GM19372 (cell line): Measurements from ENCODE around the gene GALNT7.

Experiments used
- ATAC-seq: cut with Tn5 transposase; IDR thresholded peaks from one replicate; pipeline ENCODE4 v1.9.1; 2021; ENCODE audit warnings: mild to moderate bottlenecking, low read depth, moderate library complexity; ENCODE audit not compliant: unreplicated experiment

GALNT7 gene

DNA sequence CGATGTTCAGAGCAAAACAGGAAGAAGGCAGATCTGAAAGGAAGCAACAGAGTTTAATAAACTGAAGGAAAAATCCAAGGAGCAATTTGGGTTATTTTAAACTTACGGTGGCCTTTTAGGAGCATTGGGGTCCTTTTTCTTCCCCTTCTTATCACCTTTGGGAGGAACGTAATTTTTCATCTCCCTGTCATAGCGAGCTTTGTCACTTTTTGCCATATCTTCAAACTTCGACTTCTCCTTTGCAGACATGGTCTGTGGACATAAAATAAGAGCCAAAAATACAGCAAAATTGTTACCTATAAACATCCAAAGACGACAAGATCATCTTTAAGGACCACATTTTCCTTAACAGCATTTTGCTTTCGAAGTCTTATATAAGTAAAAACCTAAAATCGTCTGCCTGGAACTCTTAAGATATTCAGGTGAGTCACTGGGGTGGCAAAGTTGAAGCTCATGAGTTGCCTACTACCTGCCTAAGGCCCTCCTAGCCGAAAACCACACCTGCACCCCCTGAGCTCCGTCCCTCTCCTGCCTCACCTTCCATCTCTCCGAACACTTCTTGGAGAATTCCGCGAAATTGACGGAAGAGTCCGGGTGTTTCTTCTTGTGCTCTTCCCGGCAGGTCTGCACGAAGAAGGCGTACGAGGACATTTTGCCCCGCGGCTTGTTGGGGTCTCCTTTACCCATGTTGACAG, 164.5 kb downstream of the GALNT7 start:
- no peak for ATAC-seq

DNA sequence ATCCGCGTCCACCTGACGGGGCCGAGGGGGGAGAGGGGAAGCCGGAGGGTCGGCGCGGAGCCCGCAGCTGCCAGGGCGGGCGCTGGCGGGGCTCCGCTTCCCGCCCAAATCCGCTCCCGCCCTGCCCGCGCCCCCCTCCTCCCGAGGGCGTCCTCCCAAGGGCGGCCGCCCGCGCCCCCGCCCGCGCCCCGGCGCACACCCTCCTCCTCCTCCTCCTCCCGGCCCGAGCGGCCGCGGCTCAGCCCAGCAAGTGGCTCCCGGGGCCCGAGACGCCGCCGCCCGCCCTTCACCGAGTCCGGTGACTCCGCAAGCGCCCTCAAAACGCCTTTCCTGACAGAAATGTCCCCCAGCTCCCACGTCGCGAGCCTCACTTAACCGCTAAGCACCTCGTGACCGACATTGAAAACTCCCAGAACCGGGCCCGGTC, 165.1 kb downstream of the GALNT7 start:
- ATAC-seq = peak; percentile 3

DNA sequence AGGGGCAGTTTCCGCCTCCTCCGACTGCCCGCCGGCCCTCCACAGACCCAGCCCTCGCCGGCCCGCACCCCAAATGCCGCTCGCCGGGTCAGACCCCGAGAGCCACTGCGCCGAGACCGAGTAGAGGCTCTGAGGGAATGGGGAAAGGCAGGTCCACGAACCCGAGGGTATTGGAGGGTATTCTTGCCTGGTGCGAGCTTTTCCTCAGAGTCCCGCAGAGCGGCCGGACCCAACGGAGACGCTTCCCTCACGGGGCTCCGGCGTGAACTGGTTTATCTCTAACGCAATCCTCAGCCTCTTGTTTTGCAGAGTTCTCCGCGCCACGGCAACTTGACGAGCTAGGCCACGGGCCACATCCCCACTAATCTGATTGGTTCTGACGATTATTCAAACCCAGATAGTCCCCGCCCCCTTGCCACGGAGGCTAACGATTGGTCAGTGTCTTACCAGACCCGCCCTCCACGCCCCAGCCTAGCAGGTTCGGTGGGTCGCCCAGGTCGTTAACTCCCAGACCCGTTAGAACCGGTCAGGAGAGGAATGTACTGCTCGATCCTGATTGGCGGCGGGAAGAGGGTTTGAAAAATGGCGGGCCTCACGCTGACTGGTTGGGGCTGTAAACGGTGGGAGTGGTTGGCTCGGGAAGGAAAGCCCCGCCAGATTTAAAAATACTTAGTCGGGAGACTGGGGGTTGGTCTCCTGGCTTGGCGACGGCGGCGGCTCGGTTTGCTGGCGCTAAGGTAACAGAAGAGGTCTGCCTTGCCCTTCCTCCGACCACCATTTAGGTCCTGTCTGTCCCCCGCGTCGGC, 165.7 kb downstream of the GALNT7 start, which contains the start of gene HMGB2:
Gene HMGB2 (minus strand): TSS at position 274 of the 806 bp plus-strand sequence. CDS start 709 bp downstream, outside the sequence.
- ATAC-seq = peak; percentile 84

DNA sequence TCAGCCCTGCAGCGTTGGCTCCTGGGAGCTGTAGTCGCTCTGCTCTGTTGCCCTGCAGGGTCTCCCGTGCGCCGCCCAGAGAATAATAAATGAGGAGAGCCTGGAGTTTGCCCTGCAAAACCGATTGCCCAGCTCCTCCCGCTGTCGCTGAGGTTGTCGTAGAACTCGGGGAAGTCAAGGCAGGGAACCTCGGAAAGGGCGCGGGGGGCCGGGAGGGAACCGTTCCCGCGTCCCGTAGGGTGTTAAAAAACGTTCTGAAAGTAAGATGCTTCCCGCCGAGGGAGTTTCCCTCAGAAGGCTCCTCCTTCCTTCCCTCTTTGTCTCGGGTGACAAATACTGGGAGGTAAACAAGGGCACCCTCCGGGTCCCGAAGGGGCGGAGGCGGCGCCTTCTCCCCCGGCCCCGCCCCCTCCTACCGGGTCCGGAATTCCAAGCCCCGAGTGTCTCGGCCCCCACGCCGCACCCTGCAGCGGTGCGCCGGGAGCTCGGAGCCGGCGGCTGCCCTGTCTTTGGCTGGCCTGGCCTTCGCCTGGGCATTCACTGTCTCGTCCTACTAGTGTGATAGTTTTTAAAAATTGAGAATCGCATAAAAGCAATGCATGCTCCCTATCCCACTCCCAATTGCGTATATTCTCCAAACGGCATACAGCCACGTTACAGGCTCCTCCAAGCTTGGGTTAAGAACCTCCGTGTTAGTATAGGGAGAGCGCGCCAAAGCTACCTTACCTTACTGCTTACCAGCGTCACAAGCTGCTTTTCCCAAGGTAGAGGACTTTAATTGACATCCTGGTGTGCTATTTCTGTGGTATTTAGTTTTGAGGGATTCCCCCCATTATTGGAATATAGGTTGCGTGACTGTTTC, 166.5 kb downstream of the GALNT7 start:
- peak; percentile 27 for ATAC-seq

DNA sequence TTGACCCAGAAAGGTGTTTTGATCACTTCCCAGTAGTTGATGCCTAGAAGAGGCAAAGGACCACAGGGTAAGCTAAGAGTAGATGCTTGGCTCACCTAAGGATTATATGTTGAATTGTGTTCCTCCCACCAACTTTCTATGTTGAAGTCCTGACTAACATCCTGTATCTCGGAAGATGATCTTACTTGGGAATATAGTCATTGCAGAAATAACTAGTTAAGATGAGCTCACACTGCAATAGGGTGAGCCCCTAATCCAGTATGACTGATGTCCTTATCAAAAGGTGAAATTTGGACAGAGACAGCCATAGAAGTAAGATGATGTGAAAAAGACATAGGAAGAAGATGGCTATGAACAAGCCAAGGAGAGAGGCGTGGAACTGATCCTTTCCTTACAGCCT, 168.9 kb downstream of the GALNT7 start:
- ATAC-seq = no peak

DNA sequence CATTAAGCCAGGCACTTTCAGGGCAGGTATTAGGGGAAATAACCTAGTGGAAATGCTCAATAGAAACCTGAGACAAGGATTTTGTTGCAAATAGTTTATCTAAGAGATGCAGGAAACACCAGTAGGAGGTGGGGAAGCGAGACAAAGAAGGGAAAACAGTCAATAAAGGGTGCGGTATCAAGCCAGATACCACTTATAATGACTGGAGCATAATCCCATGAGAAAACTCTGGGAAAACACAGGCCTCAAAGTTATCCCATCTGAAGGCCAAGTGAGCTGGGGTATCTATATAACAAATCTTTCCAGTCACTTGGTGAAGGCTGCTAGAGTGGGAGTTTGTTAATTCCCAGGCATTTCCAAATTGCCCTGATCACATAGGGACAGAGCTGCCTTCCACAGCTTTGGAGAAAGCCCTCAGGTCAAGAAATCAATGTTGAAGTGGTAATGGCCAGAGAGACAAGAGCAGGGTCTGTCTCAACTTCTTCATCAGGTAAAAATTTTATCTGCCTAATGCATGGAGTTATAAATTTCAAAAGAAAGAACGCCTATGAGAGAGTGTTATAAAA, 175.3 kb downstream of the GALNT7 start:
- no peak for ATAC-seq

DNA sequence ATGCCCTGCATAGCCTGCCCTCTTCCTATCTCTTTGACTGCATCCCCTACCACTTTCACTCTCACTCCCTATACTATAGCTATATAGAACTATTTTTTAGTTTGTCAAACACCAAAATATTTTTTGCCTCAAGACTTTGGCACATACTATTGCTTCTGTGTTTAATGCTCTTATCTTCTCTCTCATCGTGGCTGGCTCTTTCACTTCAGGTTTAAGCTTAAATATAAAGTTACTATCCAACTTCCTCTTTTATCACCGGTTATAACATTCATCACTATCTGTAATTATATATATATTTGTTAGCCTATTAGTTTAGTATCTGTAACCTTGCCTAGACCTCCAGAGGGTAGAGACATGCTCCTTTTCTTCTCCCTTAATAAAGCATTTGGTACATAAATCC, 177.0 kb downstream of the GALNT7 start:
- no peak for ATAC-seq

DNA sequence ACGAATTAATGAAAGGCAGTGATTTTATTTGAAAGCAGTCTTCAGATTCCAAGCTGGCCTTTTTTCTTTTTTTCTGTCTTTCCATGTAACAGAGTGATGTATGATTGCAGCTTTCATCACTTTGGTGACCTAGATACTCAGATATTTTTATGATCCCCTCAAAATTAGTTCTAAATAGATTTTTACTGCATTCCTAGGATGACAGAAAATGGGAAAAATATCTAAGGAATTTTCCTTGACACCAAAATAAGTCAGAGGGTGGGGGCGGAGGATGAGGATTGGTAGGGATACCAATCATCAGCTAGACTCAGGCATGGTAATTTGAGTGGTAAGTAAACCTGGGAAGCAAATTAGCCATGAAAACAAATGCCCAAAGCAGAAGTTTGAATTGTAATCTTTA, 177.5 kb downstream of the GALNT7 start:
- no peak for ATAC-seq

DNA sequence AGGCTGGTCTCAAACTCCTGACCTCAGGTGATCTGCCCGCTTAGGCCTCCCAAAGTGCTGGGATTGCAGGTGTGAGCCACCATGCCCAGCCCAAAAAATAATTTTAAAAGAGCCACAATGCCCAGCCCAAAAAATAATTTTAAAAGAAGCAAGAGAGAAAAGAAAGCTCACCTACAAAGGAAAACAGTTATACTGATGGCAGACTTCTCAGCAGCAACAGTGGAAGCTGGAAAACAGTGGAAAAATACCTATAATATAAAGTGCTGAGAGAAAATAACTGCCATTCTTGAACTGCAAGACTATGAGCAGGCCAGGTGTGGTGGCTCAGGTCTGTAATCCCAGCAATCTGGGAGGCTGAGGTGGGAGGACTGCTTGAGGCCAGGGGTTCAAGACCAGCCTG, 178.9 kb downstream of the GALNT7 start:
- ATAC-seq = no peak

DNA sequence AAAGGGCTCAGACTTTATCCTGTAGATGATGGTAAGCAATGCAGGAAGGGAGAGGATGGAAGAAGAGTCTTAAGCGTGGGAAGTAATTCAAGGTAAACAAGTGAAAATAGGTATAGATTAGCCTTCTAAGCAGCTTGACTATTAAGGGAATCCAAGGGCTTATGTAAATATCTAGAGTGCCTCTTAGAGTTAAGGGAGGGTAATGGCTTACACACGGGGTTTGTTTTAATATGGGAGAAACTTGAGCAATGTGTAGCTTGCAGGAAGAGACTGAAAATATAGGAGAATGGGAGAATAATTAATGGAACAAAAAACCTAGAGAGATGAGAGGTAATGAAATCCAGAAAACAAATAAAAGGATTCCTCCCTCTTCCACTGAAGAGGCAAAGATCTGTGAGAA, 189.3 kb downstream of the GALNT7 start:
- ATAC-seq = no peak

DNA sequence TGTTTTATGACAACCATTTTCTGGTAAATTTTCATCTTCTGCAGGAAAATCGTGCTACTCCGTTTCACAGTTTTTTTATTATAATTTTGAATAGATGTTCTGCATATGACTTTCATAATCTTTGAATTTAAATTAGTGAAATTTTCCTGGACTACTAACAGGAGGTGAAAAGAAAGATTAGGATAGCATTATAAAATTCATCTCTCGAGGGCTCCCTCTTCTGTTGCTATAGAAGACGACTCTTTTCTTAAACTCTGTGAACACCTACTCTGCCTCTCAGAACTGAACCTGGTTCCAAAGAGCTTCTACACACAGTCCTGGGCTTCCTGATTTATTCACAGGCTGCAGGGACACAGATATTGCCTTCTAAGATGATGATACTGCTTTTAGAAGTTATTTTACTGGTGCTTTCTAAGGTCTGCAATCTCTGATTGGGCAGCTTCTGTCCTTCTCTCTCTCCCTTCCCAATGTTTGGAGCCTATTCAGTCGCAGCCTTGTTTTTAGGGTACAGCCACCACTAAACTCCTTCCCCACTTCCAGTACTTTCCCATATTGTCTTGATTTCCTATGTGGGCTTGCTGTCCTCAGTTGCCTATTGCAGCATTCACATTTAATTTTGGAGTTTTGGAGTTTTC, 192.1 kb downstream of the GALNT7 start:
- ATAC-seq = no peak

DNA sequence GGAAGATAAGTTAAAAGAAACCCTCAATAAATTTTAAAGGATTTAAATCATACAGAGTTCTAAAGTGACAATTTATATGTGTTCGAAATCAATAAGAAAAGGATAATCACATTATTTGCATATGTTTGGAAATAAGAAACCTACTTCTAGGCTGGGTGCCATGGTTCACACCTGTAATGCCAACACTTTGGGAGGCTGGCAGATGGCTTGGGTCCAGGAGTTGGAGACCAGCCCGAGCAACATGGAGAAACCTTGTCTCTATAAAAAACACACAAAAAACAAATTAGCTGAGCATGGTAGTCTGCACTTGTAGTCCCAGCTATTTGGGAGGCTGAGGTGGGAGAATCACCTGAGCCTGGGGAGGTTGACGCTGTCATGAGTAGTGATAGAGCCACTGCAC, 194.1 kb downstream of the GALNT7 start:
- no peak for ATAC-seq

DNA sequence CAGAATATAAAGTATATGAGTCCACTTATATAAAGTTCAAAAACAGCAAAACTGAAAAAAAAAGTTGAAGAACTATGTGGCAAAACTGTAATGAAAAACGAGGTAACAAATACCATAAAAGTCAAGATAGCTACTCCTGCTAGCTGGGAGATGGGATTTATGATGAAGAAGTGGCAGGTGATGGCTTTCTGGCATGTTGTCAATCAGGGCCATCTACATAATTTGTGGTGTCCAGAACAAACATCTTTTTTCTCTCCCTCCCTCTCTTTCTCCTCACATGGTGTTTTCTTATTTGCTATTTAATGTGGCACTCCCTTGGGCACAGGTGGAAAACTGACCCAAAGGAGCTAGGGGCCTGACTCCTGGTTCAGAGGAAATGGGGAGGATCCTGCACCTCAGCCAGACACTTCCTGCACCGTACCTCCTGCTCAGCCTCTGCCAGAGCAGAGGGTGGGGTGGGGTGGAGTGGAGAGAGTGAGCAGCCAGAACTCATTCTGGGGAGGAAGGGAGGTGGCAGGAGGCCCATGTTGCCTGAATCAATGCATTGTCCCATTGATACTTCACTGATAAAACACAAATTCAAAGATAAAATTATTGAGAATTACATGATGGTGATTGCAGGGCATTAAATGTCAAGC, 196.9 kb downstream of the GALNT7 start:
- no peak for ATAC-seq

DNA sequence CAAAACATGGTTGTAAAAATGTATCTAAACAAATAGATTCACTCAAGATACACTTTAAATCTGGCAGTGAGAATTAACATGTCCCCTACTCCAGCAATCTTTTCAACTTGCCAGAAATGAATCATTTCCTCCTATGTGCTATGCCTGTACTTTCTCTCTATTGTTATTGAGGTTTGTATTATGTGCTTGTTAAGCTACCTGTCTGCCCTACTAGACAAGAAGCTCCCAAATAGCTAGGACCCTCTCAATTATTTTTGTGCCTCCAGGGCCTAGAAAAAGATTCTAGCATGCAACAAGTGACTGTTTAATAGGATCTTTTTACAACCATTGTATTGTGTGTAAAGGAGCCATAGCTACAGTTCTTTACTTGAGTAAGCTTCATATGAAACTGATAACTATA, 198.7 kb downstream of the GALNT7 start:
- ATAC-seq = no peak

DNA sequence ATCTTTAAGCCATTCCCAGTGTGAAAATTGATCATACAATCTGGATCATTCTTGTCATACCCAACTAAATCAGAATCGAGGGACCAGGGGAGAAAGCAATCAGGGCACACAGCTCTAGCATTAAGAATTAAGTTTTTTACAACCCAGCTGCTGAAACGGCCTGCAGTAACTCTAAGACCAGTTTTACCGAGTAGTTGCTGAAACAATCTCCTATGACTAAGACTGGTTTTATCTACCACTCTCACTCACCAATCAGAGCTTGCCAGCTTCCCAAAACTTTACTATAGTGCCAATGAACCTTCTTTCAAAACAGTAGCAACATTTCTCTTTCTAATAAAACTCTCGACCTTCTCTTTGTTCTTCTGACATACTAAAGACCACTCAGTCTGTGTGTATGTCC, 199.3 kb downstream of the GALNT7 start:
- ATAC-seq = no peak

DNA sequence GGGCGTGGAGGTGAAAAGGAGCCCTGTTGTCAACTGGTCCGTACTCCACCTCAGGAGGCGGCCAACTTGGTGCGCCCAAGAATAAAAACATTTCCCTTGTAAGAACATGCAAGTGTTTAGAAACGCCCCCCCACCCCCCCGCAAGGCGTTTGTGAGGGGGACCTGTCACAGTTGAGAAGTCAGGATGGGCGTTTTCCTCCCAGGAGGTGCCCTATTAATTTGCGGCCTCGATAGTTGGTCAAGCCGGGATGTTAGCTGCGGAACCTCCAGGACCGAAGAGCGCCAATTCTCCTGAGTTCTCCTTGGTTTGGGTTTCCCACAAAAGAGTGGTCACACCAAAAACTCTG, 201.5 kb downstream of the GALNT7 start:
- ATAC-seq = peak; percentile 3

DNA sequence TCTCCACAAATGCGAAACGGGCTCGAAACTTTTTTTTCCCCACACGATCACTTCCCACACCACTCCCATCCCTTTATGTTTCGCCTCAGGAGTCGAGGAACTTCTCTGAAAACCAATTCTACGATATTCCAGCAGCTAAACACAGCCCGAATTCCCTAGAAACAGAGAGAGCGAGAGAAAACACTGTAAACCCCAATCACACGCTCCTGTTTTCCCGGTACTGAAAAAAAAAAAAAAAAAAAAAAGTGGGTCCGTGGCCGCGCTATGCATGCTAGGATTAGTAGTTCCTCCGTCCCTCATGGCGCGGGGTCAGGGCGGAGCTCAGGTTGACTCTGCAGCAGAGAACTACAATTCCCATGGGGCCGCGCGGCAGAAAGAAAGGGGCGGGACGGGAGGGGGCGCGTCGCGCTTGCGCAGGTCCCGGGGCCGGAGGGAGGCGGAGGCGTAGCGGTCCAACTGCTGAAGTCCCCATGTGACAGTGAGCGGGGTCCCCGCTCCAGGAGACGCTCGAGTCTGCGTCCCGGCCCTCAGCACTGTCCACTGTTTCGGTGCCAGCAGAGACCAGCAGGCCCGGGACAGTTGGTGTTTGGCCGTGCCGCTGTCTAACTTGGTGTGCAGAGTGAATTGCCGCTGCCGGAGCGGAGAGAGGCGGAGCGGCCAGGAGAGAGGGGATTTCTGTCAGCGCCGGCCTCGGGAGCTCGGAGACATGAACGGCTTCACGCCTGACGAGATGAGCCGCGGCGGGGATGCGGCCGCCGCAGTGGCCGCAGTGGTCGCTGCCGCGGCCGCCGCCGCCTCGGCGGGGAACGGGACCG, 202.1 kb downstream of the GALNT7 start, which contains the start of gene SAP30:
Gene SAP30 (plus strand): TSS at position 478 of the 815 bp plus-strand sequence. CDS start 229 bp downstream, at position 707.
- peak; percentile 68 for ATAC-seq

DNA sequence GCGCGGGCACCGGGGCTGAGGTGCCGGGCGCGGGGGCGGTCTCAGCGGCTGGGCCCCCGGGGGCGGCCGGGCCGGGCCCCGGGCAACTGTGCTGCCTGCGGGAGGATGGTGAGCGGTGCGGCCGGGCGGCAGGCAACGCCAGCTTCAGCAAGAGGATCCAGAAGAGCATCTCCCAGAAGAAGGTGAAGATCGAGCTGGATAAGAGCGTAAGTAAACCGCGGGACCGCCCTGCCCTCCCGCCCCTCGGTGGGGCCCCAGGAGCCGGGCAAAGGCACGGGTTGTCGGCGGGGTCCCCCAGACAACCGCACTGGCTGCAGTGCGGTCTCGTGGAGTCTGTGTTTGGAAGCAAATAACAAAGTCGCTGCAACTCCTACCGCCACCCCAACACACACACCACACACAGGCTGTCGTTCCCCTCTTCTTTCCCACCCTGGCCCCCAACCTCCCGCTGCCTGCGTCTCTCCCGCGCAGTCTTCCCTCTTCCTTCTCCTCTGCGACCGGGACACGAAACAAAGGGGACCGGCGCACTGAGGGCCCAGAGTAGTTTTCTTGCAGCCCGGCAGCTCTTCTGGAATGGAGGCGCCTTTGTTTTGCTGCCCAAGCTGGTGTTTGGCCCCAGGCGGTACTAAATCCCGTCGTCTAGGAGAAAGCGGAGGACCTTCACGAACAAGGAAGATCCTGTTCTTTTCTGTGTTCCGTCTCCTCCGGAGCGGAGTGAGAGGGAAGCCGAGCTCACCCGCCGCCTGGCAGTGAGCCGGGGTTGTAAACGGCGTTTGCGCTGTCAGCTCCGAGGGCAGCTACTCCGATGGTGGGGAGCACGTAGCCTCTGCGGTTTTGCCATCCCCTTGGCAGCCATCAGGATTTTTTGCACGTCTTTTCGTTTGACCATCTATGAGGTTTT, 202.9 kb downstream of the GALNT7 start:
- peak; percentile 15 for ATAC-seq
